ENCODE measurements around the gene SCMH1. TPM values are rescaled to one million over a fixed set of nuclear protein-coding genes. Genes with fewer than 3 reads are reported as not detected.

SCMH1 gene
- total and polyA plus RNA-seq, 10 donors, result 8.6 to 40.5 (median 26.1) TPM

- no peak for DNase-seq
- H3K36me3 ChIP-seq, result no peaks in the 10 kb centered on the region
- no peaks in the 10 kb centered on the region for H3K27me3 ChIP-seq (replicated peaks in 1 of 7)
- WGBS, 5 donors, result 61 to 73% (median 63%) methylated on average over 5 of the region's 5 CpGs
- H3K4me3 ChIP-seq, result no peak overlapping the region
- no peaks in the 10 kb centered on the region for H3K9me3 ChIP-seq
- H3K27ac ChIP-seq, result no peak overlapping the region
- H3K4me1 ChIP-seq, result peaks cover 13 to 67% (median 46%) of the 10 kb centered on the region in 6 donors
- intact Hi-C loops (cut with DNase I; ENCODE audit: low total_unique reads), result no loop called here
- TF ChIP-seq POLR2AphosphoS5 (IDR thresholded peaks at IDR 0.05) (no peak), CTCF (IDR thresholded peaks at IDR 0.05 in 8 of 11, conservative IDR thresholded peaks at IDR 0.05 in 3 of 11) (no peak), POLR2A (IDR thresholded peaks at IDR 0.05) (no peak)
Observed at GRCh38 chr1:41238311-41238988, 3.7 kb downstream of the SCMH1 start.

GRCh38 chr1:41236781-41237180 lies 5.3 kb downstream of the SCMH1 start:
- no peaks in the 10 kb centered on the region for H3K27me3 ChIP-seq (replicated peaks in 1 of 7)
- no peak for DNase-seq
- 78 to 92% (median 78%) methylated on average over 2 of the region's 2 CpGs for WGBS, 5 donors
- H3K4me1 ChIP-seq, result peaks cover 9 to 57% (median 36%) of the 10 kb centered on the region in 6 donors
- no peaks in the 10 kb centered on the region for H3K36me3 ChIP-seq
- intact Hi-C loops (cut with DNase I; ENCODE audit: low total_unique reads), result no loop called here
- TF ChIP-seq POLR2AphosphoS5 (IDR thresholded peaks at IDR 0.05) (no peak), CTCF (IDR thresholded peaks at IDR 0.05 in 8 of 11, conservative IDR thresholded peaks at IDR 0.05 in 3 of 11) (no peak), POLR2A (IDR thresholded peaks at IDR 0.05) (no peak)
- no peaks in the 10 kb centered on the region for H3K9me3 ChIP-seq
- no peak overlapping the region for H3K4me3 ChIP-seq
- no peak overlapping the region for H3K27ac ChIP-seq

GRCh38 chr1:41235893-41236292 lies 6.2 kb downstream of the SCMH1 start:
- Histone ChIP-seq H3K27me3 (replicated peaks in 1 of 7) (no peaks in the 10 kb centered on the region), H3K4me3 (no peak overlapping the region), H3K9me3 (no peaks in the 10 kb centered on the region), H3K4me1 (peaks cover 6 to 52% (median 31%) of the 10 kb centered on the region in 6 donors), H3K36me3 (no peaks in the 10 kb centered on the region), H3K27ac (no peak overlapping the region)
- no peak for TF ChIP-seq POLR2A (IDR thresholded peaks at IDR 0.05)
- TF ChIP-seq CTCF (IDR thresholded peaks at IDR 0.05 in 8 of 11, conservative IDR thresholded peaks at IDR 0.05 in 3 of 11), result no peak
- no peak for TF ChIP-seq POLR2AphosphoS5 (IDR thresholded peaks at IDR 0.05)
- DNase-seq, result no peak
- intact Hi-C loops (cut with DNase I; ENCODE audit: low total_unique reads), result no loop called here

- intact Hi-C loops (cut with DNase I; ENCODE audit: low total_unique reads), result no loop called here
- no peak for TF ChIP-seq CTCF (IDR thresholded peaks at IDR 0.05 in 8 of 11, conservative IDR thresholded peaks at IDR 0.05 in 3 of 11)
- no peak for TF ChIP-seq POLR2A (IDR thresholded peaks at IDR 0.05)
- no peak for TF ChIP-seq POLR2AphosphoS5 (IDR thresholded peaks at IDR 0.05)
- WGBS, 5 donors, result 89 to 98% (median 94%) methylated on average over 1 of the region's 1 CpG
Observed at GRCh38 chr1:41233708-41234107, 8.4 kb downstream of the SCMH1 start.

More at GRCh38 chr1:41233708-41234107, 8.4 kb downstream of the SCMH1 start:
- no peaks in the 10 kb centered on the region for H3K9me3 ChIP-seq
- no peak overlapping the region for H3K27ac ChIP-seq
- no peaks in the 10 kb centered on the region for H3K36me3 ChIP-seq
- H3K4me3 ChIP-seq, result no peak overlapping the region
- DNase-seq, result no peak
- peaks cover 0 to 30% (median 10%) of the 10 kb centered on the region in 6 donors for H3K4me1 ChIP-seq
- no peaks in the 10 kb centered on the region for H3K27me3 ChIP-seq (replicated peaks in 1 of 7)

Data from spleen (tissue), 11 donors.